ENCODE results near the gene SAA2.

DNA sequence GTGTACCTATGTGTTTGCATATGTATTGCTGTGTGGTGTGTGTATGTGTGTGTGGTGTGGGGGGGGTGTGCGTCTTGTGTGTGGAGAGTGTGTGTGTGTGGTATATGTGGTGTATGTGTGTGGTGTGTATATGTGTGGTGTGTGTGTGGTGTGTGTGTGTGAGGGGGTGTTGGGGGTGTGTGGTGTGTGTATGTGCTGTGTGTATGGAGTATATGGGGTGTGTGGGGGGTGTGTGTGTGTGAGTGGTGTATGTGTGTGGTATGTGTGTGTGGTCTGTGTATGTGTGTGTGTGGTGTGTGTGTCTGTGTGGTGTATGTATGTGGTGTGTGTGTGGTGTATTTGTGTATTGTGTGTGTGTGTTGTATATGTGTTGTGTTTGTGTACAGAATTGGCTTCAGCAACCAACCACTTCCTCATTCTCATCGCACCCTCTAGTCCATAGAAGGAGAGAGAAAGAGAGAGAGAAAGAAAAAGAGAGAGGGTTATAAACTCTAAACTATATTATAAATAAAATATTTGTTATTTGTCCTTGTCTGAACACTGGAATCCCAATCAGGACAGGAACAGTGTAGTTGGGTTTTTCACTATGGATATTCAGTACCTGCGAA lies 25.6 kb downstream of the SAA2 start:
- TF ChIP-seq, protein P1, sequence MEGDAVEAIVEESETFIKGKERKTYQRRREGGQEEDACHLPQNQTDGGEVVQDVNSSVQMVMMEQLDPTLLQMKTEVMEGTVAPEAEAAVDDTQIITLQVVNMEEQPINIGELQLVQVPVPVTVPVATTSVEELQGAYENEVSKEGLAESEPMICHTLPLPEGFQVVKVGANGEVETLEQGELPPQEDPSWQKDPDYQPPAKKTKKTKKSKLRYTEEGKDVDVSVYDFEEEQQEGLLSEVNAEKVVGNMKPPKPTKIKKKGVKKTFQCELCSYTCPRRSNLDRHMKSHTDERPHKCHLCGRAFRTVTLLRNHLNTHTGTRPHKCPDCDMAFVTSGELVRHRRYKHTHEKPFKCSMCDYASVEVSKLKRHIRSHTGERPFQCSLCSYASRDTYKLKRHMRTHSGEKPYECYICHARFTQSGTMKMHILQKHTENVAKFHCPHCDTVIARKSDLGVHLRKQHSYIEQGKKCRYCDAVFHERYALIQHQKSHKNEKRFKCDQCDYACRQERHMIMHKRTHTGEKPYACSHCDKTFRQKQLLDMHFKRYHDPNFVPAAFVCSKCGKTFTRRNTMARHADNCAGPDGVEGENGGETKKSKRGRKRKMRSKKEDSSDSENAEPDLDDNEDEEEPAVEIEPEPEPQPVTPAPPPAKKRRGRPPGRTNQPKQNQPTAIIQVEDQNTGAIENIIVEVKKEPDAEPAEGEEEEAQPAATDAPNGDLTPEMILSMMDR (tag by site-specific recombination; IDR thresholded peaks at IDR 0.05), result no peak
- no peak for TF ChIP-seq ZNF561 (tag by site-specific recombination; IDR thresholded peaks at IDR 0.05; ENCODE audit: borderline replicate concordance)
- no peak for TF ChIP-seq ZNF175 (tag by site-specific recombination; IDR thresholded peaks at IDR 0.05)
- no peak for TF ChIP-seq ZNF558 (tag by site-specific recombination; IDR thresholded peaks at IDR 0.05)
- TF ChIP-seq, protein P2, sequence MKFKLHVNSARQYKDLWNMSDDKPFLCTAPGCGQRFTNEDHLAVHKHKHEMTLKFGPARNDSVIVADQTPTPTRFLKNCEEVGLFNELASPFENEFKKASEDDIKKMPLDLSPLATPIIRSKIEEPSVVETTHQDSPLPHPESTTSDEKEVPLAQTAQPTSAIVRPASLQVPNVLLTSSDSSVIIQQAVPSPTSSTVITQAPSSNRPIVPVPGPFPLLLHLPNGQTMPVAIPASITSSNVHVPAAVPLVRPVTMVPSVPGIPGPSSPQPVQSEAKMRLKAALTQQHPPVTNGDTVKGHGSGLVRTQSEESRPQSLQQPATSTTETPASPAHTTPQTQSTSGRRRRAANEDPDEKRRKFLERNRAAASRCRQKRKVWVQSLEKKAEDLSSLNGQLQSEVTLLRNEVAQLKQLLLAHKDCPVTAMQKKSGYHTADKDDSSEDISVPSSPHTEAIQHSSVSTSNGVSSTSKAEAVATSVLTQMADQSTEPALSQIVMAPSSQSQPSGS (tag by site-specific recombination; IDR thresholded peaks at IDR 0.05; ENCODE audit: low read depth), result no peak
- TF ChIP-seq, protein P3, sequence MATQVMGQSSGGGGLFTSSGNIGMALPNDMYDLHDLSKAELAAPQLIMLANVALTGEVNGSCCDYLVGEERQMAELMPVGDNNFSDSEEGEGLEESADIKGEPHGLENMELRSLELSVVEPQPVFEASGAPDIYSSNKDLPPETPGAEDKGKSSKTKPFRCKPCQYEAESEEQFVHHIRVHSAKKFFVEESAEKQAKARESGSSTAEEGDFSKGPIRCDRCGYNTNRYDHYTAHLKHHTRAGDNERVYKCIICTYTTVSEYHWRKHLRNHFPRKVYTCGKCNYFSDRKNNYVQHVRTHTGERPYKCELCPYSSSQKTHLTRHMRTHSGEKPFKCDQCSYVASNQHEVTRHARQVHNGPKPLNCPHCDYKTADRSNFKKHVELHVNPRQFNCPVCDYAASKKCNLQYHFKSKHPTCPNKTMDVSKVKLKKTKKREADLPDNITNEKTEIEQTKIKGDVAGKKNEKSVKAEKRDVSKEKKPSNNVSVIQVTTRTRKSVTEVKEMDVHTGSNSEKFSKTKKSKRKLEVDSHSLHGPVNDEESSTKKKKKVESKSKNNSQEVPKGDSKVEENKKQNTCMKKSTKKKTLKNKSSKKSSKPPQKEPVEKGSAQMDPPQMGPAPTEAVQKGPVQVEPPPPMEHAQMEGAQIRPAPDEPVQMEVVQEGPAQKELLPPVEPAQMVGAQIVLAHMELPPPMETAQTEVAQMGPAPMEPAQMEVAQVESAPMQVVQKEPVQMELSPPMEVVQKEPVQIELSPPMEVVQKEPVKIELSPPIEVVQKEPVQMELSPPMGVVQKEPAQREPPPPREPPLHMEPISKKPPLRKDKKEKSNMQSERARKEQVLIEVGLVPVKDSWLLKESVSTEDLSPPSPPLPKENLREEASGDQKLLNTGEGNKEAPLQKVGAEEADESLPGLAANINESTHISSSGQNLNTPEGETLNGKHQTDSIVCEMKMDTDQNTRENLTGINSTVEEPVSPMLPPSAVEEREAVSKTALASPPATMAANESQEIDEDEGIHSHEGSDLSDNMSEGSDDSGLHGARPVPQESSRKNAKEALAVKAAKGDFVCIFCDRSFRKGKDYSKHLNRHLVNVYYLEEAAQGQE (tag by site-specific recombination; IDR thresholded peaks at IDR 0.05), result no peak
- TF ChIP-seq ZNF274 (IDR thresholded peaks at IDR 0.05; ENCODE audit: low read length), result no peak
- TF ChIP-seq ZNF274 (tag by site-specific recombination; IDR thresholded peaks at IDR 0.05; ENCODE audit: borderline replicate concordance), result no peak
